Esophagus muscularis mucosa (tissue), 4 donors: ENCODE results near the gene CLPTM1.

Source experiments
- CTCF ChIP-seq, 3 experiments: fragments of 200-600 bp in 2 of 3; fragments of 450-650 bp in 1 of 3; sonication (generic) in 2 of 3; IDR thresholded peaks; one replicate each; pipeline ENCODE4 v1.5.1; 2017 to 2019; ENCODE audit warnings: antibody characterized with exemption in 3 of 3, mild to moderate bottlenecking in 2 of 3, moderate library complexity in 1 of 3
- EP300 ChIP-seq: sonication (generic); formaldehyde crosslinking; IDR thresholded peaks from one replicate; pipeline ENCODE4 v1.6.1; 2017; ENCODE audit warnings: antibody characterized with exemption
- POLR2A ChIP-seq: fragments of 450-650 bp; IDR thresholded peaks from one replicate; pipeline ENCODE4 v1.6.1; 2017; ENCODE audit warnings: antibody characterized with exemption, moderate library complexity, mild to moderate bottlenecking, low read depth
- POLR2AphosphoS5 ChIP-seq, 2 donors: sonication (generic); formaldehyde crosslinking; IDR thresholded peaks; one replicate each; pipeline ENCODE4 v1.6.1; 2017; ENCODE audit warnings: antibody characterized with exemption in 2 of 2

DNA sequence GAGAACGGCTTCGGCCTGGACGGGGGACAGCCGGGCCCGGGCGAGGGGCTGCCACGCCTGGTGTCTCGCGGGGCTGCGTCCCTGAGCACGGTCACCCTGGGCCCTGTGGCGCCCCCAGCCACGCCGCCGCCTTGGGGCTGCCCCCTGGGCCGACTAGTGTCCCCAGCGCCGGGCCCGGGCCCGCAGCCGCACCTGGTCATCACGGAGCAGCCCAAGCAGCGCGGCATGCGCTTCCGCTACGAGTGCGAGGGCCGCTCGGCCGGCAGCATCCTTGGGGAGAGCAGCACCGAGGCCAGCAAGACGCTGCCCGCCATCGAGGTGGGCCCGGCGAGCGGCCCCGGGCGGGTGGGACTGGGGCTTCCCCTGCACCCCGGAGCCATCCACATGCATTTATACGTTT lies 56.8 kb downstream of the CLPTM1 start:
- no peak for TF ChIP-seq POLR2AphosphoS5 (IDR thresholded peaks at IDR 0.05)
- TF ChIP-seq CTCF (IDR thresholded peaks at IDR 0.05), result no peak
- TF ChIP-seq POLR2A, result no peak
- no peak for TF ChIP-seq EP300
